22Rv1 (cell line): ENCODE data around the gene IRAK2.

ENCODE experiments used
- H3K27ac ChIP-seq: fragments of 450-650 bp; 2 replicates; pipeline ENCODE4 v1.5.1; 2017
- CTCF ChIP-seq: fragments of 450-650 bp; IDR thresholded peaks from 2 replicates; pipeline ENCODE4 v1.5.1; 2017; ENCODE audit warnings: mild to moderate bottlenecking
- ZFX ChIP-seq: fragments of 450-650 bp; IDR thresholded peaks from 2 replicates; pipeline ENCODE4 v1.6.1; 2017; ENCODE audit warnings: antibody characterized with exemption, borderline replicate concordance

IRAK2 gene

GRCh38 chr3:10240799-10241198 lies 76.1 kb downstream of the IRAK2 start:
- no peak overlapping the region for H3K27ac ChIP-seq
- no peak for TF ChIP-seq ZFX
- no peak for TF ChIP-seq CTCF

DNA sequence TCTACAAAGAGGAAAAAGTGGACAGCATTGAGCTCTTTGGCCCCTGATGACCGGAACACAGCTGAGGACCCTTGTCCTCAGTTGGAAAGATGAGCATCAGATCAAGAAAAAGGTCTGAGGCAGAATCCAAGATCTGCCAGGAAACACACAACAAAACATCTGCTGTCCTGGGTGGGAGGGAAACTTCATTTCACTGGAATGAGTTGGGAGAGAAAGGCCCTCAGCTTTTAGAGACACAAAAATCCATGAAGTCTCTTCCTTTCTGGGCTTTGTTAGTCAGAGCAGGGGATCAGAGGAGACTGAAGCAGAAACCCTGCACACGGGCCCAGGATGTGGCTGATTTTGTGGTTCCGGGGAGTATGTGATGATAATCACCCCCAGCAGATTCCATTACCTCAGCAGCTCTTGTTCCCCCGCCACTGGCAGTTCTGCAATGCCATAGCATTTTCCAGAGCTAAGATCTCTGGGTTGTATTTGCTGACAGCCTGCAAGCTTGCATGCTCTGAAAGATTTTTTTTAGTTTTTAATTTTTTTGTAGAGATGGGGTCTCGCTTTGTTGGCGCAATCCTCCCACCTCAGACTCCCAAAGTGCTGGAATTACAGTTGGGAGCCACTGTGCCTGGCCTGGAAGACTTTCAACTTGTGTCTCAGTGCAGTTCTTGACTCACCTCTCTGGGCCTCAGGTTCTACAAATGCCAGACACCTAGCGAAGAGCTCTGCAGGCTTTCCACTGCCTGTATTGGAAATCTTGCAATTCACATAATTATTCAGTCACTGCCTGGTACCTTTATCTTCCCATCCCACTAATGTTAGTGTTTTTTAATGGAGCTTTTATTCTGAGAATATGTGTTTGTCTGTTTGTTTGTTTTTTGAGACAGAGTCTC lies 77.7 kb downstream of the IRAK2 start:
- H3K27ac ChIP-seq: no peak overlapping the region
- TF ChIP-seq CTCF (no peak), ZFX (no peak)

- TF ChIP-seq CTCF: no peak
- H3K27ac ChIP-seq: no peak overlapping the region
Measured at GRCh38 chr3:10244009-10244408, 79.3 kb downstream of the IRAK2 start.

GRCh38 chr3:10245081-10245712 lies 80.5 kb downstream of the IRAK2 start:
- H3K27ac ChIP-seq: no peak overlapping the region
- TF ChIP-seq ZFX: no peak
- TF ChIP-seq CTCF: no peak

GRCh38 chr3:10247679-10248183 lies 83.0 kb downstream of the IRAK2 start:
- no peak for TF ChIP-seq ZFX
- H3K27ac ChIP-seq: peak overlapping the region; percentile 82

- H3K27ac ChIP-seq: peak within 1 kb of the TSS; percentile 82
- no peak for TF ChIP-seq CTCF
- TF ChIP-seq ZFX: peak; percentile 59; the same call in 1 of the 2 replicates
Measured at GRCh38 chr3:10248184-10248983, 83.7 kb downstream of the IRAK2 start, which contains the start of gene TATDN2. Gene TATDN2 (plus strand): TSS chr3:10248459. CDS start chr3:10249201, 742 bp downstream.

DNA sequence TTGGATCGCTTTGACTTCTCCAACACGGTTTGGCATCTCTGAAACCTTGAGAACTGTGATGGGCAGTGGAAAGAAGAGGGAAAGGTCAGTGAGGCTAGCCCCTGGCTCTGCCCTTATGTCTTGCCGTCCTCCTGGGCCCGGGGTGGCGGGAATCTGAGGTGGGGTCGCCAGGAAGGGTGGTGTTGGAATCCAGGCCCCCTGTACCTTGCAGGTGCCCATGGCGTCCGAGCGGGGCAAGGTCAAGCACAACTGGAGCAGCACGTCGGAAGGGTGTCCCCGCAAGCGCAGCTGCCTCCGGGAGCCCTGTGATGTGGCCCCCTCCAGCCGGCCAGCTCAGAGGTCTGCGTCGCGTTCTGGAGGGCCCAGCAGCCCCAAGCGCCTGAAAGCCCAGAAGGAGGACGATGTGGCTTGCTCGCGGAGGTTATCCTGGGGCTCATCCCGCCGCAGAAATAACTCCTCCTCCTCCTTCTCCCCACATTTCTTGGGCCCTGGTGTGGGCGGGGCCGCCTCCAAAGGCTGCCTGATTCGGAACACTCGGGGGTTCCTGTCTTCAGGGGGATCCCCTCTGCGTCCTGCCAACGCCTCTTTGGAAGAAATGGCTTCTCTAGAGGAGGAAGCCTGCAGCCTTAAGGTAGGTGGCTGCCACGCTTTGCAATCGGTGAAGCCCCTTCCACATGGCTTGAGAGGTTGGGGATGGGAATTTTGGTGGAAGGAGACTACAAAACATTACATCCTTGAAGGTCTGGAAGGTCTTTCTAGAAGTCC lies 84.4 kb downstream of the IRAK2 start:
- TF ChIP-seq ZFX (no peak), CTCF (no peak)
- H3K27ac ChIP-seq: peak overlapping the region; percentile 82
